Measurements from ENCODE around the gene MLANA. TPM values are rescaled to one million over a fixed set of nuclear protein-coding genes. Genes with fewer than 3 reads are reported as not detected.

Gene MLANA
- total RNA-seq, 1 donor from 2014 or later: not detected

DNA sequence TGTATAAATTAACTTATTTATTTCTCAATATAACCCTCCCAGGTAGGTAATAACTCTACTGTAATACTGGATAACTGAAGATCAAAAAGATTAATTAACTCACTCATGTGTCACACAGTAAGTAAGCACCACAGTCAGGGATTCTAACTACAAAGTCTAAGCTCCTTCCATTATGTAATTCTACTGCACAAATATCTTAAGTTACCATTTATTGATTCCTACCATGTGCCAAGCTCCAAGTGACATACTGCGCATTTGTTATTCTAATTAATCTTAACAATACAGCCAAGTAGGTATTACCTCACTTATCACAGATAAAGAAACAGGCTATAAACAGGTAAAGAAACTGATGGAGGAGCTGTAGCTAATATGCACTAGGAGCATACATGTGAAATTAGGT lies 66.5 kb downstream of the MLANA start:
- peaks cover 6% of the 10 kb centered on the region for H3K36me3 ChIP-seq
- no peaks in the 10 kb centered on the region for H3K4me1 ChIP-seq
- no peak overlapping the region for H3K4me3 ChIP-seq
- TF ChIP-seq, protein P1, sequence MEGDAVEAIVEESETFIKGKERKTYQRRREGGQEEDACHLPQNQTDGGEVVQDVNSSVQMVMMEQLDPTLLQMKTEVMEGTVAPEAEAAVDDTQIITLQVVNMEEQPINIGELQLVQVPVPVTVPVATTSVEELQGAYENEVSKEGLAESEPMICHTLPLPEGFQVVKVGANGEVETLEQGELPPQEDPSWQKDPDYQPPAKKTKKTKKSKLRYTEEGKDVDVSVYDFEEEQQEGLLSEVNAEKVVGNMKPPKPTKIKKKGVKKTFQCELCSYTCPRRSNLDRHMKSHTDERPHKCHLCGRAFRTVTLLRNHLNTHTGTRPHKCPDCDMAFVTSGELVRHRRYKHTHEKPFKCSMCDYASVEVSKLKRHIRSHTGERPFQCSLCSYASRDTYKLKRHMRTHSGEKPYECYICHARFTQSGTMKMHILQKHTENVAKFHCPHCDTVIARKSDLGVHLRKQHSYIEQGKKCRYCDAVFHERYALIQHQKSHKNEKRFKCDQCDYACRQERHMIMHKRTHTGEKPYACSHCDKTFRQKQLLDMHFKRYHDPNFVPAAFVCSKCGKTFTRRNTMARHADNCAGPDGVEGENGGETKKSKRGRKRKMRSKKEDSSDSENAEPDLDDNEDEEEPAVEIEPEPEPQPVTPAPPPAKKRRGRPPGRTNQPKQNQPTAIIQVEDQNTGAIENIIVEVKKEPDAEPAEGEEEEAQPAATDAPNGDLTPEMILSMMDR (IDR thresholded peaks at IDR 0.05; ENCODE audit: borderline replicate concordance): no peak
- DNase-seq: no peak
- no peaks in the 10 kb centered on the region for H3K9me3 ChIP-seq (replicated peaks)
- H3K27ac ChIP-seq (replicated peaks): no peak overlapping the region
- intact Hi-C loops (cut with micrococcal nuclease): no loop called here
- H3K27me3 ChIP-seq (ENCODE audit: low read depth): no peaks in the 10 kb centered on the region

DNA sequence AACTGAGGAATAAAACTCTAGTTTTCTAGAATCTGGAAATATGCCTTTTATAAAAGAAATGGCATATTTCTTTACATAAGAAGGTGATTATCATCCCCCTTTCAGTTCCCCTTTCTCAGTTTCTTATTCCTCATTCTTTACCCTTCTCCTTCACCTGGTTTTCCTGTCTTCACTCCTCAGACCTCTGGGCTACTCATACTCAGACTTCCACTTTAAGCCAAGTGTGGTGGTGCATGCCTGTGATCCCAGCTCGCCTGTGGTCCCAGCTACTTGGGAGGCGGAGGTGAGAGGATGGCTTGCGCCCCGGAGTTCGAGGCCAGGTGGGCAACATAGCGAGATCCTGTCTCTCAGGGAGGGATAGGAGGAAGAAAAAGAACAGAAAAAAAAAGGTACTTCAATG lies 67.6 kb downstream of the MLANA start:
- H3K9me3 ChIP-seq (replicated peaks): no peaks in the 10 kb centered on the region
- H3K27ac ChIP-seq (replicated peaks): no peak overlapping the region
- intact Hi-C loops (cut with micrococcal nuclease): no loop called here
- TF ChIP-seq, protein P1 (IDR thresholded peaks at IDR 0.05; ENCODE audit: borderline replicate concordance): no peak
- H3K27me3 ChIP-seq (ENCODE audit: low read depth): no peaks in the 10 kb centered on the region
- no peak for DNase-seq
- no peaks in the 10 kb centered on the region for H3K4me1 ChIP-seq
- H3K36me3 ChIP-seq: peaks cover 6% of the 10 kb centered on the region
- H3K4me3 ChIP-seq: no peak overlapping the region

Other genes with a start within 250 kb of the MLANA start
- gene ERMP1, start 57.8 kb upstream of the MLANA start, total RNA-seq: 23.9 TPM
- 23.4 TPM for gene RANBP6, start 124.7 kb downstream of the MLANA start, total RNA-seq